Breast epithelium (tissue), 4 donors: ENCODE results near the gene ARHGAP25. TPM values are rescaled to one million over a fixed set of nuclear protein-coding genes. Genes with fewer than 3 reads are reported as not detected.

Experiments used
- DNase-seq, 2 donors: peaks; one replicate each; pipeline ENCODE4 v3.0.0-alpha.2; 2019; ENCODE audit warnings: low spot score in 2 of 2
- H3K27ac ChIP-seq, 2 donors: fragments of 200-600 bp; sonication (generic) in 1 of 2; one replicate each; pipeline ENCODE4 v1.5.1; 2016 to 2019; ENCODE audit warnings: mild to moderate bottlenecking in 1 of 2
- H3K27me3 ChIP-seq, 2 donors: fragments of 200-600 bp; sonication (generic) in 1 of 2; one replicate each; pipeline versions ENCODE4 v1.5.1 to v1.6.0; 2017 to 2019; ENCODE audit warnings: control low read depth in 1 of 2, mild to moderate bottlenecking in 1 of 2
- H3K36me3 ChIP-seq: fragments of 200-600 bp; one replicate; pipeline ENCODE4 v1.5.1; 2019
- H3K4me1 ChIP-seq, 2 donors: fragments of 200-600 bp; sonication (generic); one replicate each; pipeline ENCODE4 v1.5.1; 2016 to 2019; ENCODE audit warnings: control low read depth in 1 of 2
- H3K4me3 ChIP-seq, 3 donors: fragments of 200-600 bp; sonication (generic); 1 replicate in 2 of 3; 2 replicates in 1 of 3; pipeline ENCODE4 v1.5.1; 2016 to 2019; ENCODE audit warnings: mild to moderate bottlenecking in 3 of 3, moderate library complexity in 2 of 3
- H3K9me3 ChIP-seq, 2 donors: fragments of 200-600 bp; sonication (generic) in 1 of 2; one replicate each; pipeline ENCODE4 v1.5.1; 2016 to 2019; ENCODE audit warnings: control low read depth in 1 of 2
- POLR2A ChIP-seq: fragments of 450-650 bp; IDR thresholded peaks from one replicate; pipeline ENCODE4 v1.6.1; 2016; ENCODE audit warnings: antibody characterized with exemption, mild to moderate bottlenecking, moderate library complexity
- POLR2AphosphoS5 ChIP-seq, 3 donors: sonication (generic); formaldehyde crosslinking; IDR thresholded peaks; one replicate each; pipeline ENCODE4 v1.6.1; 2017; ENCODE audit warnings: antibody characterized with exemption in 3 of 3
- intact Hi-C: fragments of 100-400 bp; cut with DNase I; formaldehyde crosslinking; loops from one replicate; pipeline ENCODE4 v1.15.1; 2023; ENCODE audit warnings: low total_unique reads
- total RNA-seq, 3 donors: library from RNA; depleted of rRNA; stranded (reverse); fragments of >200 nt; gene quantifications; one replicate each; pipeline ENCODE4 v1.1.0, GENCODE V29; 2016
- TF ChIP-seq, protein P1 (sequence below), 3 donors: fragments of 450-650 bp; IDR thresholded peaks; one replicate each; pipeline ENCODE4 v1.5.1; 2016 to 2017; ENCODE audit warnings: antibody characterized with exemption in 3 of 3, mild to moderate bottlenecking in 3 of 3, moderate library complexity in 3 of 3

The ARHGAP25 gene
- total RNA-seq, 3 donors from 2014 or later, result 7.8 to 10.8 (median 9.5) TPM

DNA sequence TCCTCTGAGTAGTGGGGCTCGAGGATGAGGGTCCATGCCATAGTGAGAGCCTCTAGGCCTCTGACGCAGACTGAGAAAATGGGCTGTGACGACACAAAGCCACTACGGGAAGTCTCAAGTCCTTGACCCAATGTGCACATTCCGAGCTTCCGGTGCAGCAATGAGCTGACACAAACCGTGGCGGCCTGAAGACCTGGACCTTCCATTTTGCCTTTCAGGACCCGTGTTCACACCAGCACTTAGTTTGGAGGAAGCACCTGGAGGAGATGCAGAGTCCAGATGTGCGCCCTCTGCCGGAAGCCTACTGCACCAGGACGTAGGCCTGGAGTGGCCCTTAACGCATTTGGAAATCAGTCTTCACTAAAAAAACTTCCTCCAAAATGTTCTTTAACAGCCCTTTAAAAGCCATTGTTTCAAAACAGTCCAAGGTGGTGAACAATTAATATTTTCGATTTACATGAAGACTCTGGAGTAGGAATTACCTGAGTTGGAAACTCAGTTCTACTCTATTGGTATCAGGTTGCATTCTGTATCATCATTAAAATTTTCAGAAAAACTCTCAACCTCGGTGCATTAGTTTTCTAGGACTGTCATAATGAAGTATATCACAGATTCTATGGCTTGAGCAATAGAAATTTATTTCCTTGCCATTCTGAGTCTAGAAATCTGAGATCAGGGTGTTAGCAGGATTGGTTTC lies 102.7 kb downstream of the ARHGAP25 start:
- no peak for TF ChIP-seq POLR2AphosphoS5 (IDR thresholded peaks at IDR 0.05)
- TF ChIP-seq POLR2A, result no peak
- TF ChIP-seq, protein P1, sequence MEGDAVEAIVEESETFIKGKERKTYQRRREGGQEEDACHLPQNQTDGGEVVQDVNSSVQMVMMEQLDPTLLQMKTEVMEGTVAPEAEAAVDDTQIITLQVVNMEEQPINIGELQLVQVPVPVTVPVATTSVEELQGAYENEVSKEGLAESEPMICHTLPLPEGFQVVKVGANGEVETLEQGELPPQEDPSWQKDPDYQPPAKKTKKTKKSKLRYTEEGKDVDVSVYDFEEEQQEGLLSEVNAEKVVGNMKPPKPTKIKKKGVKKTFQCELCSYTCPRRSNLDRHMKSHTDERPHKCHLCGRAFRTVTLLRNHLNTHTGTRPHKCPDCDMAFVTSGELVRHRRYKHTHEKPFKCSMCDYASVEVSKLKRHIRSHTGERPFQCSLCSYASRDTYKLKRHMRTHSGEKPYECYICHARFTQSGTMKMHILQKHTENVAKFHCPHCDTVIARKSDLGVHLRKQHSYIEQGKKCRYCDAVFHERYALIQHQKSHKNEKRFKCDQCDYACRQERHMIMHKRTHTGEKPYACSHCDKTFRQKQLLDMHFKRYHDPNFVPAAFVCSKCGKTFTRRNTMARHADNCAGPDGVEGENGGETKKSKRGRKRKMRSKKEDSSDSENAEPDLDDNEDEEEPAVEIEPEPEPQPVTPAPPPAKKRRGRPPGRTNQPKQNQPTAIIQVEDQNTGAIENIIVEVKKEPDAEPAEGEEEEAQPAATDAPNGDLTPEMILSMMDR (IDR thresholded peaks at IDR 0.05), result peak in 1 of 3 donors; percentile 19
- DNase-seq, result no peak
- no peaks in the 10 kb centered on the region for H3K9me3 ChIP-seq
- intact Hi-C loops, result no loop called here
- H3K4me1 ChIP-seq, result peaks cover 0 to 7% of the 10 kb centered on the region in 2 donors
- no peaks in the 10 kb centered on the region for H3K27me3 ChIP-seq
- H3K27ac ChIP-seq, result no peak overlapping the region
- H3K4me3 ChIP-seq, result no peak overlapping the region
- no peaks in the 10 kb centered on the region for H3K36me3 ChIP-seq

DNA sequence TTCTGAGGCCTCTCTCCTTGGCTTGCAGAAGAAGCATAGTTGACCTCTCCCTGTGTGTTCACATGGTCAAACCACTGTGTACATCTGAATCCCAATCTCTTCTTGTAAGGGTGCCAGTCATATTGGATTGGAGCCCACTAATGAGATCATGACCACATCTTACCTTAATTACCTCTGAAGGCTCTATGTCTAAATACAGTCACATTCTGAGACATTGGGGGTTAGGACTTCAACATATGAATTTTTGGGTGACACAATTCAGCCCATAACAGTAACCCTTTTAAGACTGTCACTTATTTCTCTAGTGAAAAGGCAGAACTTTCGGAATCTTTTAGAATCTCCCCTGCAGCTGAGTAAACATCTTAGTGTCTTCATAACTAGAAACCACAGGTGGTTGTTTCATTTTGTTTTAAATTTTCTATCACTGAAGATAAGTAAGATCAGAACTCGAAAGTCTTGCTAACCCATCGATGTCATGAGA lies 103.3 kb downstream of the ARHGAP25 start:
- no peak for DNase-seq
- H3K27me3 ChIP-seq, result no peaks in the 10 kb centered on the region
- H3K4me1 ChIP-seq, result peaks cover 0 to 1% of the 10 kb centered on the region in 2 donors
- H3K36me3 ChIP-seq, result no peaks in the 10 kb centered on the region
- H3K27ac ChIP-seq, result no peak overlapping the region
- no peak overlapping the region for H3K4me3 ChIP-seq
- intact Hi-C loops, result no loop called here
- H3K9me3 ChIP-seq, result no peaks in the 10 kb centered on the region
- TF ChIP-seq, protein P1 (IDR thresholded peaks at IDR 0.05), result no peak
- no peak for TF ChIP-seq POLR2A
- no peak for TF ChIP-seq POLR2AphosphoS5 (IDR thresholded peaks at IDR 0.05)

DNA sequence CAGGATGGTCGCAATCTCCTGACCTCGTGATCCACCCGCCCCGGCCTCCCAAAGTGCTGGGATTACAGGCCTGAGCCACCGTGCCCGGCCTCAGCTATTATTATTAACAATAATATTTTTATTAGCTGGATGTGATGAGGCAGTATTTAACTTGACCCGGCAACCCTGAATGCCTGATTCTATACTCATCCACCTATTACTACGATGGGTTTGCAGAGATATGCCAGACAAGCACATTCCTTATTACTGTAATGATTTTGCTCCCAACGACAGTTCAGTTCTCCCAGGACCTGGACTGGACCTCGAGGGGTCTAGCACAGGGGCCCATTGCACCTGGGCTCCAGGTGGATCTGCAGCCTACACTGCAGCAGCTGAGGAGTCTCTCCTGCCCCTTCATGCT lies 104.0 kb downstream of the ARHGAP25 start:
- TF ChIP-seq POLR2AphosphoS5 (IDR thresholded peaks at IDR 0.05) (no peak), POLR2A (no peak)
- TF ChIP-seq, protein P1 (IDR thresholded peaks at IDR 0.05), result no peak
- H3K4me3 ChIP-seq, result no peak overlapping the region
- DNase-seq, result no peak
- H3K9me3 ChIP-seq, result no peaks in the 10 kb centered on the region
- H3K27me3 ChIP-seq, result no peaks in the 10 kb centered on the region
- intact Hi-C loops, result no loop called here
- H3K27ac ChIP-seq, result no peak overlapping the region
- no peaks in the 10 kb centered on the region for H3K4me1 ChIP-seq
- no peaks in the 10 kb centered on the region for H3K36me3 ChIP-seq

DNA sequence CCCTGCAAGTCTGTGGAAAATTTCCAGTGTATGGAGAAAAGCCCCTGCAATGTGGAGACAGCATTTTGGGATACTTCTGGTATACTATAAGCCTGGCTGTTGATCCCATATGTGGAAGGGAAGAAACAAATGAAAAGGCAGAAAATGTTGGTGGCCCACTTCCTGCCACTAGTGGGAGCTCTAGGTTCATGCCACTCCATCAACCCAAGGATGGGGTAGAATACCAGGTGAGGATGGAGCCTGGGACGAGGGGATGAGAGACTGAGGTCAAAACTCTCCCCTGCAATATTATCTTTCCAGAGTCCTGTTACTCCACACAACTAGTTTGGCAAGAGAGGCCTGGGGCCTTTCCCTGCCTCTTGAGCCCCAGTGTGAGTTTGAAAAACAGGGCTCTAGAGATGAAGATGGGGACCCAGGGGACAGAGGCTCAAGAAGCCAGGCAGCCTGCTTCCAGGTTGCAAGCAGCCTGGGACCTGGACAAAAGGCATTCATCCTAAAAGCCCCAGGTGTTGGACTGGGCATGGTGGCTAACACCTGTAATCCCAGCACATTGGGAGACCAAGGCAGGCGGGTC lies 104.7 kb downstream of the ARHGAP25 start:
- intact Hi-C loops, result no loop called here
- Histone ChIP-seq H3K9me3 (no peaks in the 10 kb centered on the region), H3K27me3 (no peaks in the 10 kb centered on the region), H3K36me3 (no peaks in the 10 kb centered on the region), H3K27ac (no peak overlapping the region), H3K4me1 (no peaks in the 10 kb centered on the region), H3K4me3 (no peak overlapping the region)
- TF ChIP-seq, protein P1 (IDR thresholded peaks at IDR 0.05), result no peak
- TF ChIP-seq POLR2A (no peak), POLR2AphosphoS5 (IDR thresholded peaks at IDR 0.05) (no peak)
- DNase-seq, result no peak

DNA sequence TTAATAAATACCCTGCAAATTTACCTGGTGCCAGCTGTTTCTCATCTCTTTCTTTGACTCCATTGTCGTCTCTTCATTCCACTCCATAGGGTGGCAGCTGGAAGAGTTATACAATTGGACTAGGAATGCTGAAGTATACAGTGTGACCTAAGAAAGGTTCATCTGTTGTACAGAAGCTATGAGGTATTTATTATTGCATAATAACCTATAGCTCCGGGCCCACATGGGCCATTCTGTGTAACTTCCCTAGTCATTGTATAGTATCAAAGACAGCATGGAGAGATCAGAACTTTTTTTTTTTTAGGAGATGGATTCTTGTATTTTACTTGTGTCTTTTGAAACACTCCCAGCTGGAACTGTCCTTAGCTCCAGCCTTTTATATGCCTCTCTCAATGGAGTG lies 110.4 kb downstream of the ARHGAP25 start:
- Histone ChIP-seq H3K9me3 (no peaks in the 10 kb centered on the region), H3K27me3 (no peaks in the 10 kb centered on the region), H3K4me3 (no peak overlapping the region), H3K36me3 (no peaks in the 10 kb centered on the region), H3K27ac (no peak overlapping the region), H3K4me1 (no peaks in the 10 kb centered on the region)
- TF ChIP-seq POLR2A, result no peak
- TF ChIP-seq POLR2AphosphoS5 (IDR thresholded peaks at IDR 0.05), result no peak
- TF ChIP-seq, protein P1 (IDR thresholded peaks at IDR 0.05), result no peak
- intact Hi-C loops, result no loop called here
- DNase-seq, result no peak
